Tibial artery (tissue), 4 donors: ENCODE measurements around the gene SOX8.

Experiments used
- DNase-seq, 2 donors: peaks; one replicate each; pipeline ENCODE4 v3.0.0-alpha.2; 2019
- H3K27ac ChIP-seq, 2 donors: fragments of 200-600 bp; sonication (generic) in 1 of 2; 1 replicate in 1 of 2; 2 replicates in 1 of 2; pipeline ENCODE4 v1.5.1; 2018 to 2019; ENCODE audit warnings: mild to moderate bottlenecking in 1 of 2
- H3K27me3 ChIP-seq, 2 donors: fragments of 200-600 bp; sonication (generic) in 1 of 2; one replicate each; pipeline versions ENCODE4 v1.5.1 to v1.6.0; 2016 to 2019
- H3K36me3 ChIP-seq, 3 donors: fragments of 200-600 bp; sonication (generic) in 2 of 3; one replicate each; pipeline ENCODE4 v1.5.1; 2016 to 2019; ENCODE audit warnings: mild to moderate bottlenecking in 2 of 3
- H3K4me1 ChIP-seq, 4 donors: fragments of 200-600 bp; sonication (generic) in 2 of 4; 1 replicate in 3 of 4; 2 replicates in 1 of 4; pipeline ENCODE4 v1.5.1; 2016 to 2019
- H3K4me3 ChIP-seq, 2 donors: fragments of 200-600 bp; sonication (generic) in 1 of 2; 1 replicate in 1 of 2; 2 replicates in 1 of 2; pipeline ENCODE4 v1.5.1; 2018 to 2019; ENCODE audit warnings: mild to moderate bottlenecking in 2 of 2
- H3K9me3 ChIP-seq, 3 donors: fragments of 200-600 bp; sonication (generic) in 1 of 3; one replicate each; pipeline ENCODE4 v1.5.1; 2016 to 2019
- CTCF ChIP-seq, 2 experiments: fragments of 200-600 bp in 1 of 2; fragments of 450-650 bp in 1 of 2; IDR thresholded peaks; one replicate each; pipeline ENCODE4 v1.5.1; 2017 to 2019; ENCODE audit warnings: antibody characterized with exemption in 2 of 2, mild to moderate bottlenecking in 1 of 2, moderate library complexity in 1 of 2
- intact Hi-C: fragments of 100-400 bp; cut with DNase I; formaldehyde crosslinking; loops from one replicate; pipeline ENCODE4 v1.15.0; 2023; ENCODE audit warnings: low total_unique reads

Gene SOX8

GRCh38 chr16:962901-963814 is 18.4 kb upstream of the SOX8 start:
- Histone ChIP-seq H3K4me3 (no peak overlapping the region), H3K27me3 (no peaks in the 10 kb centered on the region), H3K36me3 (peaks cover 20 to 40% (median 30%) of the 10 kb centered on the region in 3 donors), H3K4me1 (no peaks in the 10 kb centered on the region), H3K9me3 (no peaks in the 10 kb centered on the region), H3K27ac (no peak overlapping the region)
- DNase-seq: no peak
- intact Hi-C loops: no loop called here
- TF ChIP-seq CTCF (IDR thresholded peaks at IDR 0.05): no peak

GRCh38 chr16:963913-964312 is 17.7 kb upstream of the SOX8 start:
- Histone ChIP-seq H3K27ac (no peak overlapping the region), H3K27me3 (no peaks in the 10 kb centered on the region), H3K36me3 (peaks cover 20 to 45% (median 30%) of the 10 kb centered on the region in 3 donors), H3K4me3 (no peak overlapping the region), H3K4me1 (peaks cover 0 to 7% (median 2%) of the 10 kb centered on the region in 4 donors), H3K9me3 (no peaks in the 10 kb centered on the region)
- no peak for DNase-seq
- no peak for TF ChIP-seq CTCF (IDR thresholded peaks at IDR 0.05)
- intact Hi-C loops: no loop called here

GRCh38 chr16:964356-965035 is 17.1 kb upstream of the SOX8 start:
- no peak for DNase-seq
- Histone ChIP-seq H3K27me3 (no peaks in the 10 kb centered on the region), H3K4me3 (no peak overlapping the region), H3K9me3 (no peaks in the 10 kb centered on the region), H3K27ac (no peak overlapping the region), H3K4me1 (peaks cover under 1 to 13% (median 8%) of the 10 kb centered on the region in 4 donors), H3K36me3 (peaks cover 20 to 41% (median 30%) of the 10 kb centered on the region in 3 donors)
- no peak for TF ChIP-seq CTCF (IDR thresholded peaks at IDR 0.05)
- intact Hi-C loops: no loop called here

- TF ChIP-seq CTCF (IDR thresholded peaks at IDR 0.05): no peak
- Histone ChIP-seq H3K9me3 (no peaks in the 10 kb centered on the region), H3K27ac (no peak overlapping the region), H3K27me3 (no peaks in the 10 kb centered on the region), H3K4me3 (no peak overlapping the region), H3K36me3 (peaks cover 20 to 37% (median 30%) of the 10 kb centered on the region in 3 donors), H3K4me1 (peaks cover 4 to 18% (median 13%) of the 10 kb centered on the region in 4 donors)
- intact Hi-C loops: no loop called here
- no peak for DNase-seq
Observed at GRCh38 chr16:965036-965395, 16.6 kb upstream of the SOX8 start.

GRCh38 chr16:965487-965886 is 16.1 kb upstream of the SOX8 start:
- Histone ChIP-seq H3K4me3 (no peak overlapping the region), H3K27ac (no peak overlapping the region), H3K4me1 (peaks cover 4 to 21% (median 16%) of the 10 kb centered on the region in 4 donors), H3K27me3 (no peaks in the 10 kb centered on the region), H3K36me3 (peaks cover 20 to 37% (median 30%) of the 10 kb centered on the region in 3 donors), H3K9me3 (no peaks in the 10 kb centered on the region)
- no peak for TF ChIP-seq CTCF (IDR thresholded peaks at IDR 0.05)
- intact Hi-C loops: no loop called here
- DNase-seq: no peak
